Trophoblast cell (in vitro differentiated cells and primary cell): ENCODE measurements around the gene NETO2.
"Not testable (repeated sequence)": the region's sequence is repeated elsewhere in the genome, so short reads cannot be mapped to it uniquely, and the experiment has no call there.

Experiments used
- DNase-seq, 2 donors: peaks; one replicate each; pipeline ENCODE4 v3.0.0-alpha.2; 2016
- H2AFZ ChIP-seq: 2 replicates; pipeline ENCODE4 v1.6.1; 2013; ENCODE audit warnings: low read length, moderate library complexity, mild to moderate bottlenecking; ENCODE audit not compliant: insufficient read depth, poor library complexity
- H2AK5ac ChIP-seq: 2 replicates; pipeline ENCODE4 v1.6.1; 2013; ENCODE audit warnings: mild to moderate bottlenecking, low read length
- H2BK120ac ChIP-seq: 2 replicates; pipeline ENCODE4 v1.6.1; 2013; ENCODE audit warnings: low read length, mild to moderate bottlenecking, moderate library complexity; ENCODE audit not compliant: insufficient read depth, poor library complexity
- H2BK12ac ChIP-seq: 2 replicates; pipeline ENCODE4 v1.6.1; 2013; ENCODE audit warnings: mild to moderate bottlenecking, low read length, moderate library complexity
- H2BK5ac ChIP-seq: 2 replicates; pipeline ENCODE4 v1.6.1; 2013; ENCODE audit warnings: low read length, low read depth, moderate library complexity, mild to moderate bottlenecking; ENCODE audit not compliant: poor library complexity
- H3K14ac ChIP-seq: 2 replicates; pipeline ENCODE4 v1.6.1; 2013; ENCODE audit warnings: mild to moderate bottlenecking, low read length
- H3K18ac ChIP-seq: 2 replicates; pipeline ENCODE4 v1.6.1; 2013; ENCODE audit warnings: mild to moderate bottlenecking, low read length
- H3K23ac ChIP-seq: 2 replicates; pipeline ENCODE4 v1.6.1; 2013; ENCODE audit warnings: low read length
- H3K27ac ChIP-seq: 2 replicates; pipeline ENCODE4 v1.5.1; 2013; ENCODE audit warnings: low read depth, mild to moderate bottlenecking, inconsistent platforms, low read length, moderate library complexity
- H3K27me3 ChIP-seq: 2 replicates; pipeline ENCODE4 v1.6.1; 2013; ENCODE audit warnings: inconsistent platforms, mild to moderate bottlenecking, low read length, moderate library complexity; ENCODE audit not compliant: insufficient read depth
- H3K36me3 ChIP-seq, 2 experiments: 1 replicate in 1 of 2; 2 replicates in 1 of 2; pipeline ENCODE4 v1.6.1; 2013; ENCODE audit warnings: low read length in 2 of 2, mild to moderate bottlenecking in 2 of 2, moderate library complexity in 1 of 2; ENCODE audit not compliant: insufficient read depth in 2 of 2, control insufficient read depth in 1 of 2
- H3K4ac ChIP-seq: 2 replicates; pipeline ENCODE4 v1.6.1; 2013; ENCODE audit warnings: low read depth, mild to moderate bottlenecking, low read length, moderate library complexity
- H3K4me1 ChIP-seq, 2 experiments: 1 replicate in 1 of 2; 2 replicates in 1 of 2; pipeline ENCODE4 v1.6.1; 2013; ENCODE audit warnings: low read length in 2 of 2, mild to moderate bottlenecking in 2 of 2, moderate library complexity in 1 of 2; ENCODE audit not compliant: insufficient read depth in 2 of 2, control insufficient read depth in 1 of 2
- H3K4me2 ChIP-seq: 2 replicates; pipeline ENCODE4 v1.6.1; 2013; ENCODE audit warnings: inconsistent platforms, mild to moderate bottlenecking, low read length, moderate library complexity
- H3K4me3 ChIP-seq: 2 replicates; pipeline ENCODE4 v1.5.1; 2013; ENCODE audit warnings: mild to moderate bottlenecking, low read depth, low read length, inconsistent platforms
- H3K79me1 ChIP-seq: one replicate; pipeline ENCODE4 v1.6.1; 2013; ENCODE audit warnings: low read length
- H3K79me2 ChIP-seq: 2 replicates; pipeline ENCODE4 v1.6.1; 2013; ENCODE audit warnings: low read length, mild to moderate bottlenecking; ENCODE audit not compliant: control insufficient read depth, insufficient read depth, poor library complexity
- H3K9ac ChIP-seq: 2 replicates; pipeline ENCODE4 v1.6.1; 2013; ENCODE audit warnings: mild to moderate bottlenecking, low read length
- H3K9me3 ChIP-seq: 2 replicates; pipeline ENCODE4 v1.6.1; 2013; ENCODE audit warnings: low read depth, mild to moderate bottlenecking, control low read depth, inconsistent platforms, low read length; ENCODE audit not compliant: insufficient read depth
- H4K12ac ChIP-seq: 2 replicates; pipeline ENCODE4 v1.6.1; 2013; ENCODE audit warnings: low read depth, mild to moderate bottlenecking, low read length, moderate library complexity
- H4K8ac ChIP-seq: 2 replicates; pipeline ENCODE4 v1.6.1; 2013; ENCODE audit warnings: low read depth, mild to moderate bottlenecking, low read length, moderate library complexity
- H4K91ac ChIP-seq: one replicate; pipeline ENCODE4 v1.6.1; 2013; ENCODE audit warnings: low read depth, mild to moderate bottlenecking, low read length, moderate library complexity
- WGBS: extraction: QIAGEN DNeasy Blood & Tissue Kit; methylation state at CpG from one replicate; pipeline ENCODE4 v1.1.7; 2013; ENCODE audit warnings: missing lambda C conversion rate; ENCODE audit not compliant: insufficient read length, insufficient coverage; ENCODE audit errors: extremely low coverage; 5-methylcytosine and 5-hydroxymethylcytosine counted together

The NETO2 gene

GRCh38 chr16:47060596-47060995 lies 83.1 kb downstream of the NETO2 start:
- no peak overlapping the region for H3K18ac ChIP-seq
- H3K4me2 ChIP-seq, result no peak overlapping the region
- no peak overlapping the region for H4K91ac ChIP-seq
- H2BK12ac ChIP-seq, result no peak overlapping the region
- no peak overlapping the region for H3K4me3 ChIP-seq
- H4K12ac ChIP-seq, result no peak overlapping the region
- H2AFZ ChIP-seq, result no peak overlapping the region
- H2BK120ac ChIP-seq, result no peak overlapping the region
- no peaks in the 10 kb centered on the region for H3K79me1 ChIP-seq
- no peaks in the 10 kb centered on the region for H3K4me1 ChIP-seq
- H3K4ac ChIP-seq, result no peak overlapping the region
- no peak overlapping the region for H3K27ac ChIP-seq
- no peak for DNase-seq
- no peaks in the 10 kb centered on the region for H3K27me3 ChIP-seq
- H2BK5ac ChIP-seq, result no peak overlapping the region
- no peaks in the 10 kb centered on the region for H3K9me3 ChIP-seq
- no peak overlapping the region for H3K23ac ChIP-seq
- H2AK5ac ChIP-seq, result no peak overlapping the region
- WGBS, result no CpG with 5 or more reads among the region's 3 CpGs
- H3K14ac ChIP-seq, result no peak overlapping the region
- H4K8ac ChIP-seq, result no peak overlapping the region
- H3K79me2 ChIP-seq, result no peaks in the 10 kb centered on the region
- no peak overlapping the region for H3K9ac ChIP-seq
- no peaks in the 10 kb centered on the region for H3K36me3 ChIP-seq

GRCh38 chr16:47059991-47060390 lies 83.8 kb downstream of the NETO2 start:
- Histone ChIP-seq H3K27ac (no peak overlapping the region), H2BK12ac (no peak overlapping the region), H3K4ac (no peak overlapping the region), H2AK5ac (no peak overlapping the region), H2AFZ (no peak overlapping the region), H2BK5ac (no peak overlapping the region), H2BK120ac (no peak overlapping the region), H3K4me1 (no peaks in the 10 kb centered on the region), H4K8ac (no peak overlapping the region), H3K18ac (no peak overlapping the region), H4K91ac (no peak overlapping the region), H3K79me1 (no peaks in the 10 kb centered on the region), H3K14ac (no peak overlapping the region), H3K27me3 (no peaks in the 10 kb centered on the region), H3K36me3 (no peaks in the 10 kb centered on the region), H3K79me2 (no peaks in the 10 kb centered on the region), H3K4me2 (no peak overlapping the region), H4K12ac (no peak overlapping the region), H3K4me3 (no peak overlapping the region), H3K9me3 (no peaks in the 10 kb centered on the region), H3K9ac (no peak overlapping the region), H3K23ac (no peak overlapping the region)
- no CpG with 5 or more reads among the region's 7 CpGs for WGBS
- no peak for DNase-seq

GRCh38 chr16:47059130-47059529 lies 84.6 kb downstream of the NETO2 start:
- H3K79me2 ChIP-seq, H2AK5ac ChIP-seq, H3K36me3 ChIP-seq, H3K27ac ChIP-seq, H3K79me1 ChIP-seq, H3K4me1 ChIP-seq, H3K18ac ChIP-seq, H3K27me3 ChIP-seq, H4K12ac ChIP-seq, H3K4me3 ChIP-seq, H3K9ac ChIP-seq, H4K8ac ChIP-seq, H3K23ac ChIP-seq, H3K4ac ChIP-seq, H2BK12ac ChIP-seq, H2AFZ ChIP-seq, H2BK120ac ChIP-seq, H3K9me3 ChIP-seq, DNase-seq, H3K4me2 ChIP-seq, H2BK5ac ChIP-seq, H3K14ac ChIP-seq, H4K91ac ChIP-seq: not testable (repeated sequence)
- no CpG with 5 or more reads among the region's 2 CpGs for WGBS

GRCh38 chr16:47058295-47059086 lies 85.3 kb downstream of the NETO2 start:
- Histone ChIP-seq H3K4ac (no peak overlapping the region), H4K91ac (no peak overlapping the region), H3K36me3 (no peaks in the 10 kb centered on the region), H3K27ac (no peak overlapping the region), H3K27me3 (no peaks in the 10 kb centered on the region), H3K79me2 (no peaks in the 10 kb centered on the region), H3K79me1 (no peaks in the 10 kb centered on the region), H3K4me3 (no peak overlapping the region), H4K8ac (no peak overlapping the region), H2BK5ac (no peak overlapping the region), H3K14ac (no peak overlapping the region), H3K9ac (no peak overlapping the region), H3K9me3 (no peaks in the 10 kb centered on the region), H3K4me1 (no peaks in the 10 kb centered on the region), H4K12ac (no peak overlapping the region), H3K23ac (no peak overlapping the region), H2BK12ac (no peak overlapping the region), H2BK120ac (no peak overlapping the region), H3K18ac (no peak overlapping the region), H2AFZ (no peak overlapping the region), H3K4me2 (no peak overlapping the region), H2AK5ac (no peak overlapping the region)
- WGBS, result no CpG with 5 or more reads among the region's 14 CpGs
- DNase-seq, result no peak
